ENCODE measurements around the gene UBL3. TPM values are rescaled to one million over a fixed set of nuclear protein-coding genes. Genes with fewer than 3 reads are reported as not detected.

The UBL3 gene
- 25.4 TPM for polyA plus RNA-seq (2013, experiment 1 of 2; ENCODE audit: insufficient read length)
- 29.3 TPM for polyA plus RNA-seq (2013, experiment 2 of 2; ENCODE audit: insufficient read length)

GRCh38 chr13:29850213-29850898 is at the start of gene UBL3:
UBL3 (minus strand) TSS chr13:29850617; CDS start chr13:29849538, 1,079 bp downstream.
- peak; percentile 98 for DNase-seq

- DNase-seq: no peak
Observed at GRCh38 chr13:29897102-29897501, 46.7 kb upstream of the UBL3 start.

GRCh38 chr13:29893438-29893837 is 43.0 kb upstream of the UBL3 start:
- DNase-seq: peak; percentile 18

GRCh38 chr13:29892151-29892550 is 41.7 kb upstream of the UBL3 start:
- DNase-seq: no peak

GRCh38 chr13:29889111-29889510 is 38.7 kb upstream of the UBL3 start:
- no peak for DNase-seq

- DNase-seq: no peak
Observed at GRCh38 chr13:29888306-29888705, 37.9 kb upstream of the UBL3 start.

GRCh38 chr13:29887686-29888085 is 37.3 kb upstream of the UBL3 start:
- no peak for DNase-seq

- DNase-seq: no peak
Observed at GRCh38 chr13:29887030-29887557, 36.7 kb upstream of the UBL3 start.

- DNase-seq: no peak
Observed at GRCh38 chr13:29886446-29886845, 36.0 kb upstream of the UBL3 start.

- no peak for DNase-seq
Observed at GRCh38 chr13:29885989-29886388, 35.6 kb upstream of the UBL3 start.

GRCh38 chr13:29884671-29885430 is 34.4 kb upstream of the UBL3 start:
- no peak for DNase-seq

GRCh38 chr13:29883941-29884518 is 33.6 kb upstream of the UBL3 start:
- DNase-seq: peak; percentile 17

- DNase-seq: no peak
Observed at GRCh38 chr13:29882076-29882475, 31.7 kb upstream of the UBL3 start.

GRCh38 chr13:29878101-29878500 is 27.7 kb upstream of the UBL3 start:
- no peak for DNase-seq

GRCh38 chr13:29877456-29878078 is 27.1 kb upstream of the UBL3 start:
- DNase-seq: no peak

- no peak for DNase-seq
Observed at GRCh38 chr13:29875646-29876045, 25.2 kb upstream of the UBL3 start.

GRCh38 chr13:29868581-29868980 is 18.2 kb upstream of the UBL3 start:
- no peak for DNase-seq

GRCh38 chr13:29865934-29866333 is 15.5 kb upstream of the UBL3 start:
- DNase-seq: no peak

GRCh38 chr13:29861694-29862110 is 11.3 kb upstream of the UBL3 start:
- DNase-seq: peak; percentile 99

- DNase-seq: peak; percentile 77
Observed at GRCh38 chr13:29859971-29860370, 9.6 kb upstream of the UBL3 start.

GRCh38 chr13:29858667-29859066 is 8.2 kb upstream of the UBL3 start:
- peak; percentile 31 for DNase-seq

- DNase-seq: no peak
Observed at GRCh38 chr13:29858231-29858630, 7.8 kb upstream of the UBL3 start.

GRCh38 chr13:29857085-29857484 is 6.7 kb upstream of the UBL3 start:
- no peak for DNase-seq

Measured in fibroblast of skin of scalp (primary cell).